WTC11 (cell line): Measurements from ENCODE around the gene GLRA3. TPM values are rescaled to one million over a fixed set of nuclear protein-coding genes. Genes with fewer than 3 reads are reported as not detected.

Source experiments
- ATAC-seq: fragments of 200-7000 bp; cut with Tn5 transposase; 2 replicates; pipeline ENCODE4 v1.10.0; 2021; ENCODE audit warnings: mild to moderate bottlenecking, moderate library complexity
- CTCF ChIA-PET: fragments of 300-600 bp; sonication (Branson Sonifier 250); formaldehyde crosslinking; loops from one replicate; lab custom pipeline; 2021; ENCODE audit warnings: antibody characterized with exemption; lab: Charles Lee
- POLR2A ChIA-PET: fragments of 350-600 bp; sonication (Branson Sonifier 250); formaldehyde crosslinking; loops from one replicate; lab custom pipeline; 2021; ENCODE audit warnings: antibody characterized with exemption; lab: Charles Lee
- DNase-seq: peaks from one replicate; pipeline ENCODE4 v3.0.0; 2021; ENCODE audit warnings: low spot score
- H3K27ac Mint-ChIP-seq: 2 replicates; pipeline ENCODE4 v1.8.0; 2021; ENCODE audit warnings: mixed read lengths
- H3K27me3 Mint-ChIP-seq: 2 replicates; pipeline ENCODE4 v1.8.0; 2021; ENCODE audit warnings: low read depth, mild to moderate bottlenecking, moderate library complexity, mixed read lengths
- H3K36me3 Mint-ChIP-seq: 2 replicates; pipeline ENCODE4 v1.8.0; 2021; ENCODE audit warnings: mixed read lengths
- H3K4me1 Mint-ChIP-seq: 2 replicates; pipeline ENCODE4 v1.8.0; 2022; ENCODE audit warnings: mixed read lengths
- H3K4me3 Mint-ChIP-seq: 2 replicates; pipeline ENCODE4 v1.8.0; 2021; ENCODE audit warnings: mild to moderate bottlenecking, moderate library complexity, mixed read lengths
- H3K9me3 Mint-ChIP-seq: 2 replicates; pipeline ENCODE4 v1.8.0; 2021; ENCODE audit warnings: mixed read lengths
- CDX4 ChIP-seq: fragments of 250-450 bp; sonication (Bioruptor Pico); IDR thresholded peaks from 2 replicates; pipeline ENCODE4 v1.9.0; 2021; ENCODE audit warnings: moderate library complexity, mild to moderate bottlenecking, inconsistent platforms, borderline replicate concordance
- CREB1 ChIP-seq: sonication (generic); formaldehyde crosslinking; IDR thresholded peaks from 2 replicates; pipeline ENCODE4 v1.8.0; 2023; ENCODE audit warnings: mild to moderate bottlenecking, missing genetic modification reagents
- E2F1 ChIP-seq: sonication (generic); formaldehyde crosslinking; IDR thresholded peaks from 2 replicates; pipeline ENCODE4 v1.8.0; 2022; ENCODE audit warnings: mild to moderate bottlenecking, missing genetic modification reagents
- ERG ChIP-seq: fragments of 250-450 bp; sonication (Bioruptor Pico); IDR thresholded peaks from 2 replicates; pipeline ENCODE4 v1.8.0; 2021; ENCODE audit warnings: mild to moderate bottlenecking
- ETV6 ChIP-seq: sonication (generic); formaldehyde crosslinking; IDR thresholded peaks from 2 replicates; pipeline ENCODE4 v1.8.1; 2022; ENCODE audit warnings: mild to moderate bottlenecking, missing genetic modification reagents
- FOXJ3 ChIP-seq: sonication (generic); formaldehyde crosslinking; IDR thresholded peaks from 2 replicates; pipeline ENCODE4 v1.9.0; 2021; ENCODE audit warnings: missing genetic modification reagents, mild to moderate bottlenecking, borderline replicate concordance
- GABPB1 ChIP-seq: sonication (generic); formaldehyde crosslinking; IDR thresholded peaks from 2 replicates; pipeline ENCODE4 v1.8.1; 2023; ENCODE audit warnings: mild to moderate bottlenecking, missing genetic modification reagents
- NR2C2 ChIP-seq: sonication (generic); formaldehyde crosslinking; IDR thresholded peaks from 2 replicates; pipeline ENCODE4 v1.8.0; 2022; ENCODE audit warnings: mild to moderate bottlenecking, missing genetic modification reagents
- NR3C1 ChIP-seq: sonication (generic); formaldehyde crosslinking; conservative IDR thresholded peaks from 2 replicates; pipeline ENCODE4 v1.8.1; 2023; ENCODE audit warnings: low read depth, mild to moderate bottlenecking, missing genetic modification reagents
- PREB ChIP-seq: sonication (generic); formaldehyde crosslinking; IDR thresholded peaks from 2 replicates; pipeline ENCODE4 v1.8.1; 2022; ENCODE audit warnings: mild to moderate bottlenecking, missing genetic modification reagents, moderate library complexity, borderline replicate concordance
- USF1 ChIP-seq: sonication (generic); formaldehyde crosslinking; IDR thresholded peaks from 2 replicates; pipeline ENCODE4 v1.8.0; 2022; ENCODE audit warnings: mild to moderate bottlenecking, missing genetic modification reagents
- ZNF317 ChIP-seq: sonication (generic); formaldehyde crosslinking; IDR thresholded peaks from 2 replicates; pipeline ENCODE4 v1.8.1; 2023; ENCODE audit warnings: low read depth, mild to moderate bottlenecking, moderate library complexity, missing genetic modification reagents, borderline replicate concordance
- ZNF671 ChIP-seq: fragments of 250-450 bp; sonication (Bioruptor Pico); IDR thresholded peaks from 2 replicates; pipeline ENCODE4 v1.8.0; 2021; ENCODE audit warnings: mild to moderate bottlenecking
- total RNA-seq: library from RNA; stranded (reverse); gene quantifications from 3 replicates; pipeline ENCODE4 v1.2.3, GENCODE V29; 2021
- TF ChIP-seq, protein P1 (sequence below): fragments of 250-450 bp; sonication (Bioruptor Pico); conservative IDR thresholded peaks from 2 replicates; pipeline ENCODE4 v1.9.0; 2021; ENCODE audit warnings: mild to moderate bottlenecking
- TF ChIP-seq, protein P2 (sequence below): sonication (generic); formaldehyde crosslinking; IDR thresholded peaks from 2 replicates; pipeline ENCODE4 v1.8.1; 2022; ENCODE audit warnings: low read depth, missing genetic modification reagents, borderline replicate concordance
- TF ChIP-seq, protein P3 (sequence below): sonication (generic); formaldehyde crosslinking; IDR thresholded peaks from 2 replicates; pipeline ENCODE4 v1.8.0; 2022; ENCODE audit warnings: mild to moderate bottlenecking, missing genetic modification reagents

GLRA3 gene
- total RNA-seq, 1 experiment from 2014 or later = 0.15 TPM

DNA sequence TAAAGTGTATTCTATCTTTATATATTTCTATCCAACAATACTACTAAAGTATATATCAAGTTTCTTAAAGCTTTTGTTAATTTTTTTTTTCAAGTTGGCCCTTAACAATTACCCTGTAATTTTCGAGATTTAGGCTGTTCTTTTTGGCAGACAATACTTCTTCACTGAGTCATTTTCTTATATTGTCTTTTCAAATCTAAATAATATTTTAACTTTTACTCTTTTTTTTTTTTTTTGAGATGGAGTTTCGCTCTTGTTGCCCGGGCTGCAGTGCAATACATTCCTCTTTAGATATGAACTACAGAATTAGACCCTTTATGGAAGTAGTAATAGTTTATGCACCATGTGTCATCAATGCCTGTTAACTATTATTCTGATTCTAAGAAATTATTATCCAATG lies 120.7 kb downstream of the GLRA3 start:
- H3K4me1 Mint-ChIP-seq = peaks cover 2% of the 10 kb centered on the region
- H3K4me3 Mint-ChIP-seq = no peak overlapping the region
- no peaks in the 10 kb centered on the region for H3K9me3 Mint-ChIP-seq
- DNase-seq (no peak), ATAC-seq (no peak)
- CTCF ChIA-PET = no interaction called here
- H3K27me3 Mint-ChIP-seq = no peaks in the 10 kb centered on the region; the same call in 1 of the 2 replicates
- TF ChIP-seq GABPB1 (CRISPR knock-in tag) = no peak
- TF ChIP-seq USF1 (CRISPR knock-in tag) = no peak
- no peak for TF ChIP-seq FOXJ3 (CRISPR knock-in tag)
- TF ChIP-seq, protein P1, sequence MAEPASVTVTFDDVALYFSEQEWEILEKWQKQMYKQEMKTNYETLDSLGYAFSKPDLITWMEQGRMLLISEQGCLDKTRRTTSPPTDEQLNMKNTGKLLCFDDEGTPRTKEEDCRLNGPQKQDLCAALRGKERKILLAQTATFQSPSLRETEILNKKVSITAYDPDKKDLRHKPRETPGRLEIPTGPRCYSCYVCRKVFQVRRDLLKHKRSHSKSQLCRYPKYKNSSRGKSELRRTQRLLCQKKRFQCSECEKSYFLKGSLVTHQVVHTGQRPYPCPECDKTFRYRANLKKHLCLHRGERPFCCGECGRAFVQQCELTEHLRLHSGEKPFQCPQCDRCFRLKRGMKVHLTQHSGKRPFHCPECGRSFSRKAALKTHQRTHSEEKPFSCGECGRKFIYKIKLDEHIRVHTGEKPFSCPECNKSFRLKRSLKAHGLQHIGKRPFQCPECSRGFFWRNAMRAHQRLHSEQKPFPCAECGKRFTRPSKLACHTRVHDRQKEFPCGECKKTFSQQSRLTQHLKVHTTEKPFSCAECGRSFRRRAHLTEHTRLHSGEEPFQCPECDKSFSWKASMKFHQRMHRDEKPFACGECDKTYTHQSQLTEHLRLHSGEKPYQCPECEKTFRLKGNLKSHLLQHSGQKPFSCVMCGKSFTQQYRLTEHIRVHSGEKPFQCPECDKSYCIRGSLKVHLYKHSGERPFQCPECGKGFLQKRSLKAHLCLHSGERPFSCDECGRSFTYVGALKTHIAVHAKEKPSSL (CRISPR knock-in tag) = no peak
- no peak for TF ChIP-seq ZNF317 (CRISPR knock-in tag)
- TF ChIP-seq, protein P2, sequence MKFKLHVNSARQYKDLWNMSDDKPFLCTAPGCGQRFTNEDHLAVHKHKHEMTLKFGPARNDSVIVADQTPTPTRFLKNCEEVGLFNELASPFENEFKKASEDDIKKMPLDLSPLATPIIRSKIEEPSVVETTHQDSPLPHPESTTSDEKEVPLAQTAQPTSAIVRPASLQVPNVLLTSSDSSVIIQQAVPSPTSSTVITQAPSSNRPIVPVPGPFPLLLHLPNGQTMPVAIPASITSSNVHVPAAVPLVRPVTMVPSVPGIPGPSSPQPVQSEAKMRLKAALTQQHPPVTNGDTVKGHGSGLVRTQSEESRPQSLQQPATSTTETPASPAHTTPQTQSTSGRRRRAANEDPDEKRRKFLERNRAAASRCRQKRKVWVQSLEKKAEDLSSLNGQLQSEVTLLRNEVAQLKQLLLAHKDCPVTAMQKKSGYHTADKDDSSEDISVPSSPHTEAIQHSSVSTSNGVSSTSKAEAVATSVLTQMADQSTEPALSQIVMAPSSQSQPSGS (CRISPR knock-in tag) = no peak
- TF ChIP-seq CDX4 (CRISPR knock-in tag) = no peak
- no peak for TF ChIP-seq E2F1 (CRISPR knock-in tag)
- TF ChIP-seq, protein P3, sequence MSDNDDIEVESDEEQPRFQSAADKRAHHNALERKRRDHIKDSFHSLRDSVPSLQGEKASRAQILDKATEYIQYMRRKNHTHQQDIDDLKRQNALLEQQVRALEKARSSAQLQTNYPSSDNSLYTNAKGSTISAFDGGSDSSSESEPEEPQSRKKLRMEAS (CRISPR knock-in tag) = no peak
- TF ChIP-seq ERG (CRISPR knock-in tag) = no peak
- no peak for TF ChIP-seq CREB1 (CRISPR knock-in tag)
- TF ChIP-seq, all 79 proteins: peak for 0
- POLR2A ChIA-PET = no interaction called here
- H3K27ac Mint-ChIP-seq = no peak overlapping the region
- H3K36me3 Mint-ChIP-seq = no peaks in the 10 kb centered on the region

GRCh38 chr4:174707902-174708301 lies 121.1 kb downstream of the GLRA3 start:
- no peak for TF ChIP-seq ZNF671 (CRISPR knock-in tag)
- TF ChIP-seq PREB (CRISPR knock-in tag) = no peak
- no peak for TF ChIP-seq ETV6
- no peak for TF ChIP-seq CDX4 (CRISPR knock-in tag)
- TF ChIP-seq NR3C1 (CRISPR knock-in tag) = no peak
- no peak for TF ChIP-seq NR2C2 (CRISPR knock-in tag)
- TF ChIP-seq CREB1 (CRISPR knock-in tag) = no peak
- no peak for TF ChIP-seq ZNF317 (CRISPR knock-in tag)
- no peak for ATAC-seq
- no peak for DNase-seq
- H3K4me1 Mint-ChIP-seq = no peaks in the 10 kb centered on the region
- H3K27me3 Mint-ChIP-seq = no peaks in the 10 kb centered on the region; the same call in 1 of the 2 replicates
- no peak overlapping the region for H3K4me3 Mint-ChIP-seq
- H3K9me3 Mint-ChIP-seq = no peaks in the 10 kb centered on the region
- no peaks in the 10 kb centered on the region for H3K36me3 Mint-ChIP-seq
- ChIA-PET POLR2A (no interaction called here), CTCF (no interaction called here)
- H3K27ac Mint-ChIP-seq = no peak overlapping the region
